Upper lobe of left lung (tissue), 4 donors: ENCODE data around the gene ITFG1.

ENCODE experiments used
- CTCF ChIP-seq, 6 experiments: fragments of 450-650 bp in 4 of 6; fragments of 200-600 bp in 2 of 6; sonication (generic) in 2 of 6; IDR thresholded peaks; one replicate each; pipeline ENCODE4 v1.5.1; 2016 to 2019; ENCODE audit warnings: antibody characterized with exemption in 6 of 6
- EP300 ChIP-seq, 4 donors: sonication (generic); formaldehyde crosslinking; IDR thresholded peaks; one replicate each; pipeline ENCODE4 v1.5.1; 2017; ENCODE audit warnings: antibody characterized with exemption in 4 of 4, control low read depth in 2 of 4
- POLR2AphosphoS5 ChIP-seq, 2 donors: sonication (generic); formaldehyde crosslinking; IDR thresholded peaks; one replicate each; pipeline ENCODE4 v1.5.1; 2017; ENCODE audit warnings: antibody characterized with exemption in 2 of 2

GRCh38 chr16:47363761-47364160 lies 97.1 kb downstream of the ITFG1 start:
- TF ChIP-seq POLR2AphosphoS5 (IDR thresholded peaks at IDR 0.05) (no peak), CTCF (IDR thresholded peaks at IDR 0.05) (no peak), EP300 (IDR thresholded peaks at IDR 0.05) (no peak)
